ENCODE measurements around the gene LRRC8B. TPM values are rescaled to one million over a fixed set of nuclear protein-coding genes. Genes with fewer than 3 reads are reported as not detected.

Gene LRRC8B
- total RNA-seq (1 to 10 TPM; 4.9 to 9.3 (median 6.8) TPM), polyA plus RNA-seq (1 to 10 TPM; 1.2 to 8.6 TPM)
- long read RNA-seq, donor 1, partial matches to known transcripts = 0 of 2 reads
- long read RNA-seq, donor 1, other reads (novel, unspliced or antisense) = 2 of 2 reads
- long read RNA-seq, donor 2, full-length matches to known transcripts = 1 of 1 reads
- long read RNA-seq, donor 2, partial matches to known transcripts = 0 of 1 reads
- long read RNA-seq, donor 2, other reads (novel, unspliced or antisense) = 0 of 1 reads
- long read RNA-seq, donor 3, full-length matches to known transcripts = 3 of 3 reads
- long read RNA-seq, donor 3, partial matches to known transcripts = 0 of 3 reads
- long read RNA-seq, donor 3, other reads (novel, unspliced or antisense) = 0 of 3 reads

DNA sequence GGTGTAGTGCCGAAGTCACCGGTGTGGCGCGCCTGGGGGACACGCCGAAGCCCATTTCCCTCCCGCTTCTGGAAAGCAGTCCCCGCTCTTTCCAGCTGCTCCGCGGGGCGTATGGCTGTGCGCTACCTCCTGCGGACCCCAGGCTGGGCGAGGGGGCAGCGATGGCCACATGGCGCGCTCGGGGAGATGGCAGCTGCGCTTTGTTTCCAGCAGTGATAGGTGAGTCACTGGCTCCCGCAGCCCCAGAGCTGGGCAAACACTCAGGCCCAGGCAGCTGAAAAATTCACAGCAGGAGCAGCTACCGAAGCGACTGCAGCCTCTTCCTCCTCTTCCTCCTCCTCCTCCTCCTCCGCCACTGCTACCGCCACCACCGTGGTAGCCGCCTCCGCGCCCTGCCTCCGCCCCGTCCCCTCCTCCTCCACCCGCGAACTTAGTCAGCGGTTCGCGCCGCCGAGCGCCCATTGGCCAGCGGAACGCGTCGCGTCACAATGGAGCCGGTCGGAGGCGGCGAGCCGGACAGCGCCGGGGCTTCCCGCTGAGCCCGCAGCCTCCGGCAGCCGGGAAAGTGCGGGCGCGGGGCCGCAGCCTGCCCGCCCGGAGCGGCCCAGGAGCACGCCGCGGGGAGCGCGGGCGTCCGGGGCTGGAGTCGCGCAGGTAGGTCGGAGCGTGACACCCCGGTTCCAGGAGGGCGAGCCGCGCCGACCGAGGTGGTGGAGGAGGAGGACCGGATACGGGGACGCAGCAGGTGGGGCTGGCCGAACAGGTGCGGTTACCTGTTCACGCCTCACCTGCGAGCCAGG is at the start of gene LRRC8B:
LRRC8B (plus strand) TSS at position 461 of the 800 bp plus-strand sequence. CDS start 57,822 bp downstream, outside the sequence.
- peaks cover 4% of the 10 kb centered on the region for H3K4me1 ChIP-seq (ENCODE audit: insufficient read depth)
- no peaks in the 10 kb centered on the region for H3K36me3 ChIP-seq
- DNase-seq = peak; percentile 84 to 91 (median 90)
- H3K9me3 ChIP-seq = no peaks in the 10 kb centered on the region
- intact Hi-C loops (cut with DNase I) = loop anchor here in 3 of 4 donors (5.0 to 10.0 kb wide), 3 partner anchors 80 to 470 kb away; partner anchors contain the start of gene ZNF326 (in 1 of the 3)
- H3K27ac ChIP-seq = peak within 1 kb of the TSS; percentile 68 to 73
- 0 to 1% (median 0%) methylated on average over 61 to 85 of the region's 85 CpGs for WGBS, 3 donors
- peak within 1 kb of the TSS; percentile 46 for H3K4me3 ChIP-seq
- H3K27me3 ChIP-seq = no peaks in the 10 kb centered on the region
- TF ChIP-seq POLR2A (IDR thresholded peaks at IDR 0.05) = peak; percentile 79
- TF ChIP-seq, protein P1, sequence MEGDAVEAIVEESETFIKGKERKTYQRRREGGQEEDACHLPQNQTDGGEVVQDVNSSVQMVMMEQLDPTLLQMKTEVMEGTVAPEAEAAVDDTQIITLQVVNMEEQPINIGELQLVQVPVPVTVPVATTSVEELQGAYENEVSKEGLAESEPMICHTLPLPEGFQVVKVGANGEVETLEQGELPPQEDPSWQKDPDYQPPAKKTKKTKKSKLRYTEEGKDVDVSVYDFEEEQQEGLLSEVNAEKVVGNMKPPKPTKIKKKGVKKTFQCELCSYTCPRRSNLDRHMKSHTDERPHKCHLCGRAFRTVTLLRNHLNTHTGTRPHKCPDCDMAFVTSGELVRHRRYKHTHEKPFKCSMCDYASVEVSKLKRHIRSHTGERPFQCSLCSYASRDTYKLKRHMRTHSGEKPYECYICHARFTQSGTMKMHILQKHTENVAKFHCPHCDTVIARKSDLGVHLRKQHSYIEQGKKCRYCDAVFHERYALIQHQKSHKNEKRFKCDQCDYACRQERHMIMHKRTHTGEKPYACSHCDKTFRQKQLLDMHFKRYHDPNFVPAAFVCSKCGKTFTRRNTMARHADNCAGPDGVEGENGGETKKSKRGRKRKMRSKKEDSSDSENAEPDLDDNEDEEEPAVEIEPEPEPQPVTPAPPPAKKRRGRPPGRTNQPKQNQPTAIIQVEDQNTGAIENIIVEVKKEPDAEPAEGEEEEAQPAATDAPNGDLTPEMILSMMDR (IDR thresholded peaks at IDR 0.05) = no peak

- 92 to 95% (median 93%) methylated on average over 1 of the region's 1 CpG for WGBS, 3 donors
- intact Hi-C loops (cut with DNase I) = no loop called here
- TF ChIP-seq, protein P1 (IDR thresholded peaks at IDR 0.05) = no peak
- TF ChIP-seq POLR2A (IDR thresholded peaks at IDR 0.05) (no peak), EP300 (IDR thresholded peaks at IDR 0.05) (no peak)
- no peaks in the 10 kb centered on the region for H3K9me3 ChIP-seq
- H3K36me3 ChIP-seq = no peaks in the 10 kb centered on the region
- H3K27ac ChIP-seq = no peak overlapping the region
- no peak for DNase-seq
- H3K4me3 ChIP-seq = no peak overlapping the region
- no peaks in the 10 kb centered on the region for H3K27me3 ChIP-seq
- H3K4me1 ChIP-seq (ENCODE audit: insufficient read depth) = no peaks in the 10 kb centered on the region
Measured at GRCh38 chr1:89475269-89475668, 49.4 kb upstream of the LRRC8B start.

DNA sequence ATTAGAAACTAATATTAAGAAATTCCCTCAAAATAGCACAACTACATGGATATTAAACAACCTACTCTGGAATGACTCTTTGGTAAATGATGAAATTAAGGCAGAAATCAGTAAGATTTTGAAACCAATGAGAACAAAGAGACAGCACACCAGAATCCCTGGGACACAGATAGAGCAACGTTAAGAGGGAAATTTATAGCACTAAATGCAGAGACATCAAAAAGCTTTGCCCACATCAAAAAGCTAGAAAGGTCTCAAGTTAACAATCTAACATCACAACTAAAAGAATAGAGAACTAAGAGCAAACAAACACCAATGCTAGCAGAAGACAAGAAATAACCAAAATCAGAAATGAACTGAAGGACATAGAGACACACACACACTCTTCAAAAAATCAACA is 48.6 kb upstream of the LRRC8B start:
- TF ChIP-seq POLR2A (IDR thresholded peaks at IDR 0.05) (no peak), EP300 (IDR thresholded peaks at IDR 0.05) (no peak)
- TF ChIP-seq, protein P1 (IDR thresholded peaks at IDR 0.05) = no peak
- H3K27me3 ChIP-seq = no peaks in the 10 kb centered on the region
- no peak for DNase-seq
- WGBS, 3 donors = 65 to 88% (median 85%) methylated on average over 1 of the region's 1 CpG
- H3K27ac ChIP-seq = no peak overlapping the region
- no peaks in the 10 kb centered on the region for H3K9me3 ChIP-seq
- intact Hi-C loops (cut with DNase I) = no loop called here
- H3K4me1 ChIP-seq (ENCODE audit: insufficient read depth) = no peaks in the 10 kb centered on the region
- no peak overlapping the region for H3K4me3 ChIP-seq
- no peaks in the 10 kb centered on the region for H3K36me3 ChIP-seq

DNA sequence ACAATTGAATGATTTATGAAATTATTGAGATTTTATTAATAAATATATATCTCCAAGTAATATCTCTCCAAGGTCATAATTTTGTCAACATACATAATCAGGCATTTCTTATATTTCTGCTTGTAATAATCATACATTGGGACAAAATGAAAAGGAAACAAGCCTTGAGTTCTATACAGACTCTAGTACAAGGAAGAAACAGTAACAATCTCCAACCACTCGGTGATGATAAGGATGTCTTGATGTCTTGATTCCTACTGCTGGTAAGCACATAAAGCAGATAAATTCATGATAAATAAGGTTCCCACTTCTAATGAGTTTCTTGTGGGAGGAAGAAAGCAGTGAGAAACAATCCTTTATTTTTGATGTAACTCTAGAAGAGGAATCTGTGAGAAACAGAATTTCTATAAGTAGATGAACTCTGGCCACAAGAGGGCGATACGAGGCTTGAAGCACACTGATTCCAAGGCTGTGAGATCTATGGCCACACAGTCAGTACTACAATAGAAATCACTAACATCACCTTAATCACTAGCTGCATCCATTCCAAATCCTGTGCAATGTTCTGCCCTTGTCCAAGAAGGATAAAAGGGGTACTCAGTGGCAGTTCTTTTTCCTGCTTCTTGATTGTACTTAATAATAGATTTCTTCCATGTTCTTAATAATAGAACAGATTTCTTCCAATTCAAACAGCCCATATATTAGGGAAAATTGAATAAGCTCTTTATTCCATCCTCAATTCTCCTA is 41.4 kb upstream of the LRRC8B start:
- Histone ChIP-seq H3K4me3 (no peak overlapping the region), H3K36me3 (no peaks in the 10 kb centered on the region), H3K27me3 (no peaks in the 10 kb centered on the region), H3K4me1 (ENCODE audit: insufficient read depth) (no peaks in the 10 kb centered on the region), H3K9me3 (no peaks in the 10 kb centered on the region), H3K27ac (no peak overlapping the region)
- no peak for TF ChIP-seq EP300 (IDR thresholded peaks at IDR 0.05)
- TF ChIP-seq POLR2A (IDR thresholded peaks at IDR 0.05) = no peak
- TF ChIP-seq, protein P1 (IDR thresholded peaks at IDR 0.05) = peak; percentile 49 to 71 (median 61)
- peak; percentile 62 to 84 (median 70) for DNase-seq
- 7 to 12% (median 7%) methylated on average over 3 of the region's 3 CpGs for WGBS, 3 donors
- intact Hi-C loops (cut with DNase I) = loop anchor here in 3 of 4 donors (2.0 to 10.0 kb wide), 4 partner anchors 112 to 282 kb away; partner anchors contain the start of gene LRRC8C (in 1 of the 3)

Data from ovary (tissue), 10 donors.